Karpas-422 (cell line): ENCODE data around the gene EIF4G3. TPM values are rescaled to one million over a fixed set of nuclear protein-coding genes. Genes with fewer than 3 reads are reported as not detected.
"Not testable (repeated sequence)": the region's sequence is repeated elsewhere in the genome, so short reads cannot be mapped to it uniquely, and the experiment has no call there.

Experiments used
- DNase-seq: peaks from one replicate; pipeline ENCODE4 v3.0.0-alpha.2; 2015
- H2AFZ ChIP-seq: fragments of 200-600 bp; sonication (generic); 2 replicates; pipeline ENCODE4 v1.6.1; 2014; ENCODE audit warnings: antibody characterized with exemption, low read length, mixed read lengths
- H3K27ac ChIP-seq: fragments of 200-600 bp; sonication (generic); 2 replicates; pipeline ENCODE4 v1.5.1; 2014; ENCODE audit warnings: mild to moderate bottlenecking, low read length, moderate library complexity
- H3K27me3 ChIP-seq: fragments of 200-600 bp; sonication (generic); 2 replicates; pipeline ENCODE4 v1.6.1; 2014; ENCODE audit warnings: low read length, mixed read lengths
- H3K36me3 ChIP-seq: fragments of 200-600 bp; sonication (generic); 2 replicates; pipeline ENCODE4 v1.6.1; 2014; ENCODE audit warnings: low read length, mixed read lengths; ENCODE audit not compliant: insufficient read depth
- H3K4me1 ChIP-seq: fragments of 200-600 bp; sonication (generic); 2 replicates; pipeline ENCODE4 v1.6.1; 2014; ENCODE audit warnings: mild to moderate bottlenecking, low read length, mixed read lengths
- H3K4me2 ChIP-seq: fragments of 200-600 bp; sonication (generic); 2 replicates; pipeline ENCODE4 v1.6.1; 2014; ENCODE audit warnings: low read length, low read depth, mild to moderate bottlenecking; ENCODE audit not compliant: poor library complexity, severe bottlenecking
- H3K4me3 ChIP-seq: fragments of 200-600 bp; sonication (generic); 2 replicates; pipeline ENCODE4 v1.5.1; 2014; ENCODE audit warnings: mild to moderate bottlenecking, antibody characterized with exemption, low read length, mixed read lengths
- H3K79me2 ChIP-seq: fragments of 200-600 bp; sonication (generic); 2 replicates; pipeline ENCODE4 v1.6.1; 2014; ENCODE audit warnings: mild to moderate bottlenecking, low read length, mixed read lengths
- H3K9ac ChIP-seq: fragments of 200-600 bp; sonication (generic); 2 replicates; pipeline ENCODE4 v1.6.0; 2014; ENCODE audit warnings: low read length
- H3K9me2 ChIP-seq: fragments of 200-600 bp; sonication (generic), shearing (Covaris generic); replicated peaks from 2 replicates; pipeline ENCODE4 v1.6.0; 2014; ENCODE audit warnings: mild to moderate bottlenecking, low read length, moderate library complexity; ENCODE audit not compliant: insufficient read depth
- H3K9me3 ChIP-seq: fragments of 300-700, 200-600 bp; sonication (generic); 2 replicates; pipeline ENCODE4 v1.6.1; 2014; ENCODE audit warnings: low read length, mixed read lengths
- H4K20me1 ChIP-seq: fragments of 200-600 bp; sonication (generic); 2 replicates; pipeline ENCODE4 v1.6.1; 2014; ENCODE audit warnings: mild to moderate bottlenecking, antibody characterized with exemption, low read length, low read depth; ENCODE audit not compliant: insufficient read depth
- total RNA-seq: library from RNA; depleted of rRNA; stranded (reverse); fragments of >200 nt; shearing (Covaris generic); gene quantifications from 2 replicates; pipeline ENCODE4 v1.2.3, GENCODE V29; 2014; ENCODE audit warnings: low replicate concordance

The EIF4G3 gene
- total RNA-seq, 1 experiment from 2014 or later, result 139 TPM

- DNase-seq, result no peak
- H4K20me1 ChIP-seq, result no peaks in the 10 kb centered on the region
Measured at GRCh38 chr1:21065851-21066250, 110.8 kb downstream of the EIF4G3 start.

GRCh38 chr1:21064057-21064456 is 112.6 kb downstream of the EIF4G3 start:
- H3K27ac ChIP-seq, result no peak overlapping the region
- no peaks in the 10 kb centered on the region for H3K9me3 ChIP-seq
- H2AFZ ChIP-seq, result no peak overlapping the region
- peaks cover 80% of the 10 kb centered on the region for H3K79me2 ChIP-seq
- H3K9ac ChIP-seq, result no peak overlapping the region
- DNase-seq, result no peak
- H3K4me3 ChIP-seq, result no peak overlapping the region
- H3K4me2 ChIP-seq, result no peak overlapping the region
- peaks cover 5% of the 10 kb centered on the region; the same call in 1 of the 2 replicates for H3K36me3 ChIP-seq
- H3K9me2 ChIP-seq, result no peaks in the 10 kb centered on the region
- H3K27me3 ChIP-seq, result no peaks in the 10 kb centered on the region
- H4K20me1 ChIP-seq, result no peaks in the 10 kb centered on the region
- peaks cover 31% of the 10 kb centered on the region for H3K4me1 ChIP-seq

More at GRCh38 chr1:21065851-21066250, 110.8 kb downstream of the EIF4G3 start:
- H3K4me1 ChIP-seq, result peaks cover 47% of the 10 kb centered on the region
- peak overlapping the region; percentile 33 for H3K4me2 ChIP-seq
- no peak overlapping the region for H2AFZ ChIP-seq
- H3K27me3 ChIP-seq, result no peaks in the 10 kb centered on the region
- H3K27ac ChIP-seq, result peak overlapping the region; percentile 47
- no peaks in the 10 kb centered on the region for H3K9me2 ChIP-seq
- H3K4me3 ChIP-seq, result no peak overlapping the region
- peaks cover 9% of the 10 kb centered on the region; the same call in 1 of the 2 replicates for H3K36me3 ChIP-seq
- no peak overlapping the region for H3K9ac ChIP-seq
- H3K79me2 ChIP-seq, result peaks cover 79% of the 10 kb centered on the region
- H3K9me3 ChIP-seq, result no peaks in the 10 kb centered on the region

GRCh38 chr1:21060523-21060922 is 116.2 kb downstream of the EIF4G3 start:
- no peak overlapping the region for H3K4me3 ChIP-seq
- no peak overlapping the region for H3K9ac ChIP-seq
- H3K9me3 ChIP-seq, result no peaks in the 10 kb centered on the region
- H3K36me3 ChIP-seq, result peaks cover 20% of the 10 kb centered on the region; the same call in 1 of the 2 replicates
- peaks cover 9% of the 10 kb centered on the region for H3K4me1 ChIP-seq
- no peak overlapping the region for H2AFZ ChIP-seq
- no peak overlapping the region for H3K4me2 ChIP-seq
- H3K27me3 ChIP-seq, result no peaks in the 10 kb centered on the region
- H3K27ac ChIP-seq, result no peak overlapping the region
- no peaks in the 10 kb centered on the region for H4K20me1 ChIP-seq
- peaks cover 90% of the 10 kb centered on the region for H3K79me2 ChIP-seq
- no peak for DNase-seq
- H3K9me2 ChIP-seq, result no peaks in the 10 kb centered on the region

GRCh38 chr1:21059021-21059420 is 117.7 kb downstream of the EIF4G3 start:
- no peaks in the 10 kb centered on the region for H4K20me1 ChIP-seq
- H3K9me2 ChIP-seq, result no peaks in the 10 kb centered on the region
- peaks cover 17% of the 10 kb centered on the region; the same call in 1 of the 2 replicates for H3K36me3 ChIP-seq
- no peak overlapping the region for H3K4me2 ChIP-seq
- H3K4me3 ChIP-seq, result no peak overlapping the region
- H3K27me3 ChIP-seq, result no peaks in the 10 kb centered on the region
- no peaks in the 10 kb centered on the region for H3K9me3 ChIP-seq
- DNase-seq, result no peak
- H3K27ac ChIP-seq, result no peak overlapping the region
- H3K9ac ChIP-seq, result no peak overlapping the region
- peaks cover 86% of the 10 kb centered on the region for H3K79me2 ChIP-seq
- H3K4me1 ChIP-seq, result peaks cover 4% of the 10 kb centered on the region; the same call in 1 of the 2 replicates
- no peak overlapping the region for H2AFZ ChIP-seq

GRCh38 chr1:21058035-21058793 is 118.5 kb downstream of the EIF4G3 start:
- no peak overlapping the region for H3K9ac ChIP-seq
- H4K20me1 ChIP-seq, result no peaks in the 10 kb centered on the region
- no peaks in the 10 kb centered on the region for H3K27me3 ChIP-seq
- DNase-seq, result no peak
- no peaks in the 10 kb centered on the region for H3K9me3 ChIP-seq
- peaks cover 17% of the 10 kb centered on the region; the same call in 1 of the 2 replicates for H3K36me3 ChIP-seq
- H3K4me1 ChIP-seq, result peaks cover 4% of the 10 kb centered on the region; the same call in 1 of the 2 replicates
- H3K4me3 ChIP-seq, result no peak overlapping the region
- no peak overlapping the region for H2AFZ ChIP-seq
- no peak overlapping the region for H3K4me2 ChIP-seq
- no peak overlapping the region for H3K27ac ChIP-seq
- H3K9me2 ChIP-seq, result no peaks in the 10 kb centered on the region
- H3K79me2 ChIP-seq, result peaks cover 83% of the 10 kb centered on the region

- not testable (repeated sequence) for H4K20me1 ChIP-seq, H3K9ac ChIP-seq, H2AFZ ChIP-seq, DNase-seq, H3K9me2 ChIP-seq, H3K27me3 ChIP-seq, H3K9me3 ChIP-seq, H3K27ac ChIP-seq, H3K4me2 ChIP-seq, H3K4me3 ChIP-seq
- H3K36me3 ChIP-seq, result peaks cover 34% of the 10 kb centered on the region; the same call in 1 of the 2 replicates
- H3K4me1 ChIP-seq, result peaks cover 29% of the 10 kb centered on the region
- peaks cover 77% of the 10 kb centered on the region for H3K79me2 ChIP-seq
Measured at GRCh38 chr1:21053189-21053928, 123.3 kb downstream of the EIF4G3 start.

- H3K36me3 ChIP-seq, result peaks cover 27% of the 10 kb centered on the region; the same call in 1 of the 2 replicates
- no peaks in the 10 kb centered on the region for H4K20me1 ChIP-seq
- peaks cover 77% of the 10 kb centered on the region for H3K79me2 ChIP-seq
- no peak overlapping the region for H3K4me2 ChIP-seq
- H3K27ac ChIP-seq, result no peak overlapping the region
- H3K9ac ChIP-seq, result no peak overlapping the region
- H3K9me3 ChIP-seq, result no peaks in the 10 kb centered on the region
- H2AFZ ChIP-seq, result no peak overlapping the region
- peaks cover 43% of the 10 kb centered on the region for H3K4me1 ChIP-seq
- H3K4me3 ChIP-seq, result no peak overlapping the region
- no peak for DNase-seq
- H3K9me2 ChIP-seq, result no peaks in the 10 kb centered on the region
- H3K27me3 ChIP-seq, result no peaks in the 10 kb centered on the region
Measured at GRCh38 chr1:21052034-21052433, 124.7 kb downstream of the EIF4G3 start.

- peaks cover 25% of the 10 kb centered on the region; the same call in 1 of the 2 replicates for H3K36me3 ChIP-seq
- H3K4me3 ChIP-seq, result no peak overlapping the region
- H3K27me3 ChIP-seq, result no peaks in the 10 kb centered on the region
- H3K79me2 ChIP-seq, result peaks cover 77% of the 10 kb centered on the region
- H4K20me1 ChIP-seq, result no peaks in the 10 kb centered on the region
- H3K4me1 ChIP-seq, result peaks cover 50% of the 10 kb centered on the region
- no peaks in the 10 kb centered on the region for H3K9me3 ChIP-seq
- DNase-seq, result peak; percentile 50
- peak overlapping the region; percentile 50 for H3K27ac ChIP-seq
- H2AFZ ChIP-seq, result no peak overlapping the region
- no peaks in the 10 kb centered on the region for H3K9me2 ChIP-seq
- no peak overlapping the region for H3K9ac ChIP-seq
- H3K4me2 ChIP-seq, result no peak overlapping the region
Measured at GRCh38 chr1:21051177-21051825, 125.4 kb downstream of the EIF4G3 start.
